GM13977 (cell line): ENCODE data around the gene KDM4C.

Experiments
- DNase-seq: peaks from one replicate; pipeline ENCODE4 v3.0.0; 2012; ENCODE audit warnings: low spot score
- CTCF ChIP-seq: IDR thresholded peaks from 2 replicates; pipeline ENCODE4 v1.5.1; 2012; ENCODE audit warnings: mild to moderate bottlenecking, control low read depth; ENCODE audit not compliant: insufficient read depth; ENCODE audit errors: extremely low read depth, missing control alignments
- in situ Hi-C: fragments of 300-500 bp; cut with MboI; formaldehyde crosslinking; loops from one replicate; pipeline ENCODE4 v1.12.0; 2022; ENCODE audit warnings: low sequenced_read_pairs, low pct_unique_long_range_greater_than_20kb, mixed read lengths, inconsistent platforms; ENCODE audit not compliant: unreplicated experiment

KDM4C gene

GRCh38 chr9:6925836-6926235 lies 168.1 kb downstream of the KDM4C start:
- no peak for TF ChIP-seq CTCF
- no peak for DNase-seq
- in situ Hi-C loops, result no loop called here

GRCh38 chr9:6926436-6926835 lies 168.7 kb downstream of the KDM4C start:
- in situ Hi-C loops, result no loop called here
- no peak for DNase-seq
- TF ChIP-seq CTCF, result no peak

- in situ Hi-C loops, result no loop called here
- no peak for TF ChIP-seq CTCF
- no peak for DNase-seq
Observed at GRCh38 chr9:6927838-6928237, 170.1 kb downstream of the KDM4C start.

GRCh38 chr9:6928863-6929262 lies 171.1 kb downstream of the KDM4C start:
- in situ Hi-C loops, result no loop called here
- DNase-seq, result no peak
- no peak for TF ChIP-seq CTCF

- no peak for DNase-seq
- no peak for TF ChIP-seq CTCF
- in situ Hi-C loops, result no loop called here
Observed at GRCh38 chr9:6929441-6930215, 171.9 kb downstream of the KDM4C start.

GRCh38 chr9:6930827-6931226 lies 173.1 kb downstream of the KDM4C start:
- no peak for DNase-seq
- in situ Hi-C loops, result no loop called here
- no peak for TF ChIP-seq CTCF

- no peak for DNase-seq
- in situ Hi-C loops, result no loop called here
- TF ChIP-seq CTCF, result no peak
Observed at GRCh38 chr9:6931913-6932312, 174.1 kb downstream of the KDM4C start.
